WERI-Rb-1 (cell line): Measurements from ENCODE around the gene ATP8B2.
A peak's percentile ranks its signal among the peaks of the same experiment; 100 is the strongest.

Experiments used
- DNase-seq: peaks from one replicate; pipeline ENCODE4 v3.0.0-alpha.2; 2020
- H3K27ac ChIP-seq: fragments of 250-450 bp; sonication (Bioruptor Pico); 2 replicates; pipeline ENCODE4 v1.5.1; 2020; ENCODE audit warnings: mild to moderate bottlenecking, moderate library complexity
- H3K27me3 ChIP-seq: fragments of 250-450 bp; sonication (Bioruptor Pico); 2 replicates; pipeline ENCODE4 v1.5.1; 2021; ENCODE audit warnings: mild to moderate bottlenecking, low read depth, moderate library complexity; ENCODE audit not compliant: insufficient read depth, severe bottlenecking
- H3K36me3 ChIP-seq: fragments of 250-450 bp; sonication (Bioruptor Pico); 2 replicates; pipeline ENCODE4 v1.5.1; 2020; ENCODE audit warnings: mild to moderate bottlenecking, moderate library complexity
- H3K4me3 ChIP-seq: 2 replicates; pipeline ENCODE4 v1.5.1; 2011; ENCODE audit warnings: low read depth, mild to moderate bottlenecking, control low read depth, low read length
- H3K9me3 ChIP-seq: fragments of 250-450 bp; sonication (Bioruptor Pico); 2 replicates; pipeline ENCODE4 v1.5.1; 2021; ENCODE audit warnings: mild to moderate bottlenecking, moderate library complexity; ENCODE audit not compliant: severe bottlenecking
- CTCF ChIP-seq: IDR thresholded peaks from 2 replicates; pipeline ENCODE4 v1.5.1; 2011; ENCODE audit warnings: low read depth, mild to moderate bottlenecking, control low read depth, inconsistent platforms, low read length

Gene ATP8B2

GRCh38 chr1:154325583-154326545, 539 bp downstream of the ATP8B2 start:
- peaks cover 4% of the 10 kb centered on the region for H3K36me3 ChIP-seq
- peak; percentile 96 for DNase-seq
- peak; percentile 88 for TF ChIP-seq CTCF
- H3K9me3 ChIP-seq, result no peaks in the 10 kb centered on the region
- peaks cover 58% of the 10 kb centered on the region for H3K27me3 ChIP-seq
- no peak overlapping the region for H3K27ac ChIP-seq
- H3K4me3 ChIP-seq, result peak overlapping the region; percentile 48

DNA sequence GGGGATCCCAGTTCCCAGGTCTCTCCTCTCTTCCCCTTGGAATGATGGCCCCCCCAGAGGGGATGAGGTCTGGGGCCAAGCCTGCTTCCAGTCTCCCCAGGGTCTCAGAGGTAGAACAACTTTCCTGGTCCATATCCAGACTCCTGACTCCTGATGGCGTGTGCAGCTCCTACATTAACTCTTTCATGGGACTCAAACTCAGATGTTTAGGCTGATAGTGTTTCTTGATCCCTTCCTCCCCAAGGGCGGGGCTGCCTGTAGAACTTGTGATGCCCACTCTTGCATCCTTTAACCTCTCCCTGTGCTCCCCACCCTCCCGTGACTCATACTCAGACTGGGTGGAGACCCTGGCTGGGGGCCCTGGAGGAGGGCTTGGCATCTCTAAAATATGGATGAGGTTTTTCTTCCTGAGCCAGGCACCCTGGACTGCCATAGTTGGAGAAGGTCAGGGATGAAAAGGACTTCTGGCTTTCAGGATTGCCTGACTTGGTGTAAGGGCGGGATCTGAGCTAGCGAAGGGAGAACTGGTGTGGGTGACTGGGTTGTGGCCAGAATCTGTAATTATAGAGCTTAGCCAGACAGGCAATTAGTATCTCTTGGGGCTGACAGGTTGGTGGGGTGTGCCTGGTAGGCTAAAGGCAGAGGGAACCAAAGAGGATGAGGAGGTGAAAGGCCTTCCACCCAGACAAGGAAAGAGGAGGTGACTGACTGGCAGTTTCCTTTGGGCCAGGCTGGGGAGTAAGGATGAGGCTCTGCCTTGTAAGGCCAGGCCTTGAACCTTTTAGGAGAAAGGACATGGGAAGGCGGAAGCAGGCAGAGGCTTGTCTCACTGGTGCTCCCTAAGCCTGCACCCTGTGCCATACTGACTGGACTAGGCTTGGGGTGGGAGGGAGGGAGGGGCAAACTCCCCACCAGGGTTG, 1.5 kb downstream of the ATP8B2 start:
- Histone ChIP-seq H3K27ac (no peak overlapping the region), H3K9me3 (no peaks in the 10 kb centered on the region), H3K27me3 (peaks cover 50% of the 10 kb centered on the region), H3K4me3 (peak overlapping the region; percentile 48), H3K36me3 (peaks cover 12% of the 10 kb centered on the region)
- DNase-seq, result no peak
- TF ChIP-seq CTCF, result no peak

- H3K27me3 ChIP-seq, result peaks cover 43% of the 10 kb centered on the region
- no peak for DNase-seq
- peaks cover 21% of the 10 kb centered on the region for H3K36me3 ChIP-seq
- H3K27ac ChIP-seq, result no peak overlapping the region
- no peak for TF ChIP-seq CTCF
- no peaks in the 10 kb centered on the region for H3K9me3 ChIP-seq
- peak overlapping the region; percentile 29 for H3K4me3 ChIP-seq
Measured at GRCh38 chr1:154327466-154328317, 2.4 kb downstream of the ATP8B2 start.

DNA sequence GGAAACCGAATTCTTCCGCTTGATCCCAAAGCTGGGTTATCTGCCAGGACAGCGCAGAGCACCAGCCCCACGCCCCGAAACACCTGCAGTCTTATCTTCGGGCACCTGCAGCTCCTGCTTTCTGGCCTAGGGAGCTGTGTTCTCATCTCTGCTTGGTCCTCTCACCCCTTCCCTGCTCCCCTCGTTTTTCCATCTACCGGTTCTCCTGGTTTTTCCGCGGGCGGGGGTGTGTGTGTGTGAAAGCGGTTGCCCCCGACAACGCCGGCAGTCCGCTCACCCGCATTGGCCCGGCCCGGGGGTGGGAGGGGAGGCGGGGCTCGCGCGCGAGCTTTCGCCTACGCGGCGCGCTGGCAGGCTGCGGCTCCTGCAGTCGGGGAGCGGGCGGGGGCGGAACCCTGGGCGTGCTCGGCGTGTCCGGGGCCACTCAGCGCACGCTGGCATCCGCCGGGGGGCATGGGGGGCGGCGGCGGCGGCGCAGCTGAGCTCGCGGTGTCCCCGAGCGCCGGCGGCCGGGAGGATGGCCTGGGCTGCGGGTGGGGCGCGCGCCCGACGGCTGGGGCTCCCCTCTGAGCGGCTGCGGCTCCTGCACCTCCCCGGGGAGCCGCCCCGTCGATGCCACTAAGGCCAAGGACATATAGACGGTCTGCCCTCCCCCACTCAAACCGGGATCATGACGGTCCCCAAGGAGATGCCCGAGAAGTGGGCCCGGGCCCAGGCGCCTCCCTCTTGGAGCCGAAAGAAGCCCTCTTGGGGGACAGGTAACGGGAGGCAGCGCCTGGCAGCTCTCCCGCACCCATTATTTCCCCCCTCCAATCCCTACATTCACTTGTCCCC, 3.2 kb downstream of the ATP8B2 start:
- H3K4me3 ChIP-seq, result peak overlapping the region; percentile 29
- H3K27ac ChIP-seq, result no peak overlapping the region
- peak; percentile 92 for DNase-seq
- H3K27me3 ChIP-seq, result peaks cover 35% of the 10 kb centered on the region
- peaks cover 24% of the 10 kb centered on the region for H3K36me3 ChIP-seq
- TF ChIP-seq CTCF, result no peak
- H3K9me3 ChIP-seq, result no peaks in the 10 kb centered on the region
